ENCODE data around the gene PIP4K2A. TPM values are rescaled to one million over a fixed set of nuclear protein-coding genes. Genes with fewer than 3 reads are reported as not detected.

Gene PIP4K2A
- total and polyA plus RNA-seq, 2 experiments from 2014 or later = 39.9 to 40.1 TPM

DNA sequence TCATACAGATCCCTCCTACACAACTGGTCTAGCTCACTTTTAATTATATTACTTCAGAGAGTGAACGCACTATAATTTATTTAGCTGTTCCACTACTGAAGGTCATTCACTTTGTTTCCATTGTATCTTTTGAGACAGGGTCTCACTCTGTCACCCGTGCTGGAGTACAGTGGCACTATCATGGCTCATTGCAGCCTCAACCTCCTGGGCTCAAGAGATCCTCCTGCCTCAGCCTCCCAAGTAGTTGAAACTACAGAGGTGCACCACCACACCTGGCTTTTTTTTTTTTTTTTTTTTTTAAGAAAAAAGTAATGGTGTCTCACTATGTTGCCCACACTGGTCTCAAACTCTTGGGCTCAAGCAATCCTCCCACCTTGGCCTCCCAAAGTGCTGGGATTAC, 49.0 kb downstream of the PIP4K2A start:
- Histone ChIP-seq H3K36me3 (ENCODE audit: insufficient read depth) (no peaks in the 10 kb centered on the region), H3K4me1 (ENCODE audit: insufficient read depth) (peaks cover 50% of the 10 kb centered on the region), H4K20me1 (replicated peaks; ENCODE audit: insufficient read depth) (peaks cover 3% of the 10 kb centered on the region; the same call in 1 of the 2 replicates), H3K79me2 (replicated peaks; ENCODE audit: insufficient read depth) (peaks cover 98% of the 10 kb centered on the region), H3K27me3 (ENCODE audit: insufficient read depth) (no peaks in the 10 kb centered on the region), H3F3A (replicated peaks; ENCODE audit: low read depth) (no peaks in the 10 kb centered on the region), H3K27ac (ENCODE audit: low read depth) (no peak overlapping the region), H3K4me2 (no peak overlapping the region), H3K4me3 (no peak overlapping the region), H2AFZ (no peak overlapping the region), H3K9me2 (ENCODE audit: insufficient read depth) (no peaks in the 10 kb centered on the region)
- no peak for DNase-seq (ENCODE audit: low spot score)
- no peak for ATAC-seq
- TF ChIP-seq EZH2 (IDR thresholded peaks at IDR 0.05; ENCODE audit: low read depth, unreplicated experiment) (no peak), POLR2AphosphoS5 (IDR thresholded peaks at IDR 0.05; ENCODE audit: low read depth) (no peak), STAT1 (IDR thresholded peaks at IDR 0.05; ENCODE audit: unreplicated experiment) (no peak), EZH2phosphoT487 (IDR thresholded peaks at IDR 0.05; ENCODE audit: unreplicated experiment) (no peak), ZNF114 (CRISPR knock-in tag; IDR thresholded peaks at IDR 0.05) (no peak), JUNB (IDR thresholded peaks at IDR 0.05; ENCODE audit: unreplicated experiment) (no peak), CREB1 (CRISPR knock-in tag; IDR thresholded peaks at IDR 0.05; ENCODE audit: low read depth) (no peak), NANOG (IDR thresholded peaks at IDR 0.05; ENCODE audit: borderline replicate concordance) (no peak), ZNF331 (CRISPR knock-in tag; IDR thresholded peaks at IDR 0.05; ENCODE audit: low read depth) (no peak)
- TF ChIP-seq, protein P1, sequence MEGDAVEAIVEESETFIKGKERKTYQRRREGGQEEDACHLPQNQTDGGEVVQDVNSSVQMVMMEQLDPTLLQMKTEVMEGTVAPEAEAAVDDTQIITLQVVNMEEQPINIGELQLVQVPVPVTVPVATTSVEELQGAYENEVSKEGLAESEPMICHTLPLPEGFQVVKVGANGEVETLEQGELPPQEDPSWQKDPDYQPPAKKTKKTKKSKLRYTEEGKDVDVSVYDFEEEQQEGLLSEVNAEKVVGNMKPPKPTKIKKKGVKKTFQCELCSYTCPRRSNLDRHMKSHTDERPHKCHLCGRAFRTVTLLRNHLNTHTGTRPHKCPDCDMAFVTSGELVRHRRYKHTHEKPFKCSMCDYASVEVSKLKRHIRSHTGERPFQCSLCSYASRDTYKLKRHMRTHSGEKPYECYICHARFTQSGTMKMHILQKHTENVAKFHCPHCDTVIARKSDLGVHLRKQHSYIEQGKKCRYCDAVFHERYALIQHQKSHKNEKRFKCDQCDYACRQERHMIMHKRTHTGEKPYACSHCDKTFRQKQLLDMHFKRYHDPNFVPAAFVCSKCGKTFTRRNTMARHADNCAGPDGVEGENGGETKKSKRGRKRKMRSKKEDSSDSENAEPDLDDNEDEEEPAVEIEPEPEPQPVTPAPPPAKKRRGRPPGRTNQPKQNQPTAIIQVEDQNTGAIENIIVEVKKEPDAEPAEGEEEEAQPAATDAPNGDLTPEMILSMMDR (conservative IDR thresholded peaks at IDR 0.05; ENCODE audit: low read depth in 2 of 2) = no peak
- TF ChIP-seq, protein P2, sequence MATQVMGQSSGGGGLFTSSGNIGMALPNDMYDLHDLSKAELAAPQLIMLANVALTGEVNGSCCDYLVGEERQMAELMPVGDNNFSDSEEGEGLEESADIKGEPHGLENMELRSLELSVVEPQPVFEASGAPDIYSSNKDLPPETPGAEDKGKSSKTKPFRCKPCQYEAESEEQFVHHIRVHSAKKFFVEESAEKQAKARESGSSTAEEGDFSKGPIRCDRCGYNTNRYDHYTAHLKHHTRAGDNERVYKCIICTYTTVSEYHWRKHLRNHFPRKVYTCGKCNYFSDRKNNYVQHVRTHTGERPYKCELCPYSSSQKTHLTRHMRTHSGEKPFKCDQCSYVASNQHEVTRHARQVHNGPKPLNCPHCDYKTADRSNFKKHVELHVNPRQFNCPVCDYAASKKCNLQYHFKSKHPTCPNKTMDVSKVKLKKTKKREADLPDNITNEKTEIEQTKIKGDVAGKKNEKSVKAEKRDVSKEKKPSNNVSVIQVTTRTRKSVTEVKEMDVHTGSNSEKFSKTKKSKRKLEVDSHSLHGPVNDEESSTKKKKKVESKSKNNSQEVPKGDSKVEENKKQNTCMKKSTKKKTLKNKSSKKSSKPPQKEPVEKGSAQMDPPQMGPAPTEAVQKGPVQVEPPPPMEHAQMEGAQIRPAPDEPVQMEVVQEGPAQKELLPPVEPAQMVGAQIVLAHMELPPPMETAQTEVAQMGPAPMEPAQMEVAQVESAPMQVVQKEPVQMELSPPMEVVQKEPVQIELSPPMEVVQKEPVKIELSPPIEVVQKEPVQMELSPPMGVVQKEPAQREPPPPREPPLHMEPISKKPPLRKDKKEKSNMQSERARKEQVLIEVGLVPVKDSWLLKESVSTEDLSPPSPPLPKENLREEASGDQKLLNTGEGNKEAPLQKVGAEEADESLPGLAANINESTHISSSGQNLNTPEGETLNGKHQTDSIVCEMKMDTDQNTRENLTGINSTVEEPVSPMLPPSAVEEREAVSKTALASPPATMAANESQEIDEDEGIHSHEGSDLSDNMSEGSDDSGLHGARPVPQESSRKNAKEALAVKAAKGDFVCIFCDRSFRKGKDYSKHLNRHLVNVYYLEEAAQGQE (IDR thresholded peaks at IDR 0.05; ENCODE audit: unreplicated experiment) = no peak
- TF ChIP-seq, protein P3, sequence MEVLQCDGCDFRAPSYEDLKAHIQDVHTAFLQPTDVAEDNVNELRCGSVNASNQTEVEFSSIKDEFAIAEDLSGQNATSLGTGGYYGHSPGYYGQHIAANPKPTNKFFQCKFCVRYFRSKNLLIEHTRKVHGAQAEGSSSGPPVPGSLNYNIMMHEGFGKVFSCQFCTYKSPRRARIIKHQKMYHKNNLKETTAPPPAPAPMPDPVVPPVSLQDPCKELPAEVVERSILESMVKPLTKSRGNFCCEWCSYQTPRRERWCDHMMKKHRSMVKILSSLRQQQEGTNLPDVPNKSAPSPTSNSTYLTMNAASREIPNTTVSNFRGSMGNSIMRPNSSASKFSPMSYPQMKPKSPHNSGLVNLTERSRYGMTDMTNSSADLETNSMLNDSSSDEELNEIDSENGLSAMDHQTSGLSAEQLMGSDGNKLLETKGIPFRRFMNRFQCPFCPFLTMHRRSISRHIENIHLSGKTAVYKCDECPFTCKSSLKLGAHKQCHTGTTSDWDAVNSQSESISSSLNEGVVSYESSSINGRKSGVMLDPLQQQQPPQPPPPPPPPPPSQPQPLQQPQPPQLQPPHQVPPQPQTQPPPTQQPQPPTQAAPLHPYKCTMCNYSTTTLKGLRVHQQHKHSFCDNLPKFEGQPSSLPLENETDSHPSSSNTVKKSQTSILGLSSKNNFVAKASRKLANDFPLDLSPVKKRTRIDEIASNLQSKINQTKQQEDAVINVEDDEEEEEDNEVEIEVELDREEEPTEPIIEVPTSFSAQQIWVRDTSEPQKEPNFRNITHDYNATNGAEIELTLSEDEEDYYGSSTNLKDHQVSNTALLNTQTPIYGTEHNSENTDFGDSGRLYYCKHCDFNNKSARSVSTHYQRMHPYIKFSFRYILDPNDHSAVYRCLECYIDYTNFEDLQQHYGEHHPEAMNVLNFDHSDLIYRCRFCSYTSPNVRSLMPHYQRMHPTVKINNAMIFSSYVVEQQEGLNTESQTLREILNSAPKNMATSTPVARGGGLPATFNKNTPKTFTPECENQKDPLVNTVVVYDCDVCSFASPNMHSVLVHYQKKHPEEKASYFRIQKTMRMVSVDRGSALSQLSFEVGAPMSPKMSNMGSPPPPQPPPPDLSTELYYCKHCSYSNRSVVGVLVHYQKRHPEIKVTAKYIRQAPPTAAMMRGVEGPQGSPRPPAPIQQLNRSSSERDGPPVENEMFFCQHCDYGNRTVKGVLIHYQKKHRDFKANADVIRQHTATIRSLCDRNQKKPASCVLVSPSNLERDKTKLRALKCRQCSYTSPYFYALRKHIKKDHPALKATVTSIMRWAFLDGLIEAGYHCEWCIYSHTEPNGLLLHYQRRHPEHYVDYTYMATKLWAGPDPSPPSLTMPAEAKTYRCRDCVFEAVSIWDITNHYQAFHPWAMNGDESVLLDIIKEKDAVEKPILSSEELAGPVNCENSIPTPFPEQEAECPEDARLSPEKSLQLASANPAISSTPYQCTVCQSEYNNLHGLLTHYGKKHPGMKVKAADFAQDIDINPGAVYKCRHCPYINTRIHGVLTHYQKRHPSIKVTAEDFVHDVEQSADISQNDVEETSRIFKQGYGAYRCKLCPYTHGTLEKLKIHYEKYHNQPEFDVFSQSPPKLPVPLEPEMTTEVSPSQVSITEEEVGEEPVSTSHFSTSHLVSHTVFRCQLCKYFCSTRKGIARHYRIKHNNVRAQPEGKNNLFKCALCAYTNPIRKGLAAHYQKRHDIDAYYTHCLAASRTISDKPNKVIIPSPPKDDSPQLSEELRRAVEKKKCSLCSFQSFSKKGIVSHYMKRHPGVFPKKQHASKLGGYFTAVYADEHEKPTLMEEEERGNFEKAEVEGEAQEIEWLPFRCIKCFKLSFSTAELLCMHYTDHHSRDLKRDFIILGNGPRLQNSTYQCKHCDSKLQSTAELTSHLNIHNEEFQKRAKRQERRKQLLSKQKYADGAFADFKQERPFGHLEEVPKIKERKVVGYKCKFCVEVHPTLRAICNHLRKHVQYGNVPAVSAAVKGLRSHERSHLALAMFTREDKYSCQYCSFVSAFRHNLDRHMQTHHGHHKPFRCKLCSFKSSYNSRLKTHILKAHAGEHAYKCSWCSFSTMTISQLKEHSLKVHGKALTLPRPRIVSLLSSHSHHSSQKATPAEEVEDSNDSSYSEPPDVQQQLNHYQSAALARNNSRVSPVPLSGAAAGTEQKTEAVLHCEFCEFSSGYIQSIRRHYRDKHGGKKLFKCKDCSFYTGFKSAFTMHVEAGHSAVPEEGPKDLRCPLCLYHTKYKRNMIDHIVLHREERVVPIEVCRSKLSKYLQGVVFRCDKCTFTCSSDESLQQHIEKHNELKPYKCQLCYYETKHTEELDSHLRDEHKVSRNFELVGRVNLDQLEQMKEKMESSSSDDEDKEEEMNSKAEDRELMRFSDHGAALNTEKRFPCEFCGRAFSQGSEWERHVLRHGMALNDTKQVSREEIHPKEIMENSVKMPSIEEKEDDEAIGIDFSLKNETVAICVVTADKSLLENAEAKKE (CRISPR knock-in tag; IDR thresholded peaks at IDR 0.05) = no peak
- TF ChIP-seq, protein P4, sequence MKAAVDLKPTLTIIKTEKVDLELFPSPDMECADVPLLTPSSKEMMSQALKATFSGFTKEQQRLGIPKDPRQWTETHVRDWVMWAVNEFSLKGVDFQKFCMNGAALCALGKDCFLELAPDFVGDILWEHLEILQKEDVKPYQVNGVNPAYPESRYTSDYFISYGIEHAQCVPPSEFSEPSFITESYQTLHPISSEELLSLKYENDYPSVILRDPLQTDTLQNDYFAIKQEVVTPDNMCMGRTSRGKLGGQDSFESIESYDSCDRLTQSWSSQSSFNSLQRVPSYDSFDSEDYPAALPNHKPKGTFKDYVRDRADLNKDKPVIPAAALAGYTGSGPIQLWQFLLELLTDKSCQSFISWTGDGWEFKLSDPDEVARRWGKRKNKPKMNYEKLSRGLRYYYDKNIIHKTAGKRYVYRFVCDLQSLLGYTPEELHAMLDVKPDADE (IDR thresholded peaks at IDR 0.05) = no peak
- H3K36me3 Mint-ChIP-seq (ENCODE audit: low read depth) = no peaks in the 10 kb centered on the region
- H3K27ac Mint-ChIP-seq = no peak overlapping the region
- no peaks in the 10 kb centered on the region for H3K9me3 Mint-ChIP-seq
- peaks cover 45% of the 10 kb centered on the region for H3K4me1 Mint-ChIP-seq
- no peak overlapping the region for H3K4me3 Mint-ChIP-seq
- H3K27me3 Mint-ChIP-seq (ENCODE audit: insufficient read depth, low read depth, poor library complexity) = peaks cover 3% of the 10 kb centered on the region
